ENCODE results near the gene PRR5L.

The PRR5L gene

DNA sequence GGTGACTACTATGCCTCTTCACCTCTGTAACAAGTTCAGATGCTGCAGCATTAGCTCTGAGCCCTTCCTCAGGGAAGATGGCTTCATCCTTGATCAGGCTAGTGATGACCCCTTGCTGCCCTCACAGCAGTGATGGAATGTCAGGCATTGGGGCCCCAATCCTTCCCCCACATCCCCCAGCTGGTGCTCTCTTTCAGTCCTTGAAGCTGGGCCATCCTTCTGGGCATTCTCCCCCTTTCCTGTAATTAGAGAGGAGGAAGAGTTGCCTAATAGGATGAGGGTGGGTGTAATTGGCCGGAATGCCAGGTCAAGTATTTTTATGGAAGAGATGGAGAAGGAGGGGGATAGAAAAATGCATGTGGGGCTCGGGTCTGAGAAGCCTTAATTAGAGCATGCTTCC is 151.4 kb downstream of the PRR5L start:
- no peak for DNase-seq

DNA sequence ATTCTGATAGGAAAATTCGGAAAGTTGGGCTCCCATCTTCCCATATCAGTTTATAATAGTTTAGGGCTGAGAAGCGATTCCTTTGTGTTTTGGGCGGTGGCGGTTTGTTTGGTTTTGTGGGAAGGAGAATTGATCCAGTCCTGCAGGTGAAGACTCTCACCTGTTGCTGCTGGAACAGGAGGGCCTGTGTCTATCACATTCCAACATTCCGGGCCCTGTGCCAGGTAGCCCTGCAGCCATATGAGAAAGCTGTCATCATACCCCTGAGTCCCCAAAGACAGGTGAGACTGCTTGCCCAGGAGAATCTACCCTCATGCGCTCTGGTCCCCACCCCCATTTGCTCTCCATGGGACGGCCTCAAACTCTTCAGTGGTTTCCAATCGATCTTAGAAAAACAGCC is 151.9 kb downstream of the PRR5L start:
- no peak for DNase-seq

DNA sequence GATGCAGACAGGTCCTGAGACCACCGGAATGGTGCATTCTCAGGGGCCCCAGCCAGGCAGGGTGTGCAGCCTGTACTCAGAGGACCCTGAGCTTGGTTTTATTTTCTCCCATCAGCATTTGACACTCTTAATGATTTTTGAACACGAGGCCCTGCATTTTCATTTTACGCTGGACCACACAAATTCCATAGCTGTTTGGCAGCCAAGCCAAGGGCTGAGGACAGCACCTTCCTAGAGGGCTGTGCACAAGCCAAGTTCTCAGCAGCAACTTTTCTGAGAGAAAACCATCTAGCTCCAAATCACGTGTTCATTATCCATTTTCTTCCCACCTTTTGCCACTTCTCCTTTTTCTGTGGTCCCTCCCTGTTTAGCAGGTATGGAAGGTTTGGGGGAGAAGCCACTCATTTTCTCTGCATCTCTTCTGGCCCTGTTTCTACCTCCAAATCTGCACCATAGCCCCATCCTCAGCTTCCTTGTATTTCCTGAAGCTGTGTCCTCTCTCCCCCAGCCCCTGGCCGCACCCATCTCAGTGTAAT is 153.5 kb downstream of the PRR5L start:
- DNase-seq = no peak

- DNase-seq = no peak
These were observed 154.1 kb downstream of the PRR5L start for GRCh38 chr11:36450110-36450572.

DNA sequence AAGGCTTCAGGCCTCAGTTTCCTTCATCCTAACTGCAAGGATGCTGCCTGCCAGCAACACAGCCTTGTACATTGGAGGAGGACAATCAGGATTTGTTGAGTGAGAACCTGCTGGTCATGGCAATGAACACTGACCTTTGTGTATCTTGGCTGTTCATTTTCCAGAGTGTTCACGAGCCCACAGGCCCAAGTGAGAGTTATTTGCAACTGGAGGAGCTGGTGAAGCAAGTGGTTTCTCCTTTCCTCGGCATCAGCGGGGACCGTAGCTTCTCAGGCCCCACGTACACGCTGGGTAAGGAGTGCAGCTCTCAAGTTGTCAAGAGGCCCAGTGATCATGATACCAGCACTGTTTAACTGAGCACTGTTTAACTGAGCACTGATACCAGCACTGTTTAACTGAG is 155.0 kb downstream of the PRR5L start:
- no peak for DNase-seq

DNA sequence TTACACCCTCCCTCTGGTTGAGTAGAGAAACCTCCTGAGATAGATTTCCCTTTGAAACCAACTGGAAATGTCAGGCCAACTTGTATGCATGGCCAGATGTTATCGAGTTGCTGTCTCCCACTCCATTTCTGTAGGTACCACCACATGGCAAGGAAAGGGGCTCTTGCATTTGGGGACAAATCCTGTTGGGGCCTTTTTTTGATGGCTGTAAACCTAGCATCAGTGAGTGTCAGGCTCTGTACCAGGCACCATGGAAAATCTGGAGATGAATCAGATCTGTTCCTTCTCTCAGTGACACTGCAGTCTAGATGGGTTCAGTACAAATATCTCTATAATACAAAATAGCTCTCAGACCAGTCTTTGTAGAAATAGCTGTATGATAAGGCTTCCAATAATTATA is 155.6 kb downstream of the PRR5L start:
- DNase-seq = no peak

DNA sequence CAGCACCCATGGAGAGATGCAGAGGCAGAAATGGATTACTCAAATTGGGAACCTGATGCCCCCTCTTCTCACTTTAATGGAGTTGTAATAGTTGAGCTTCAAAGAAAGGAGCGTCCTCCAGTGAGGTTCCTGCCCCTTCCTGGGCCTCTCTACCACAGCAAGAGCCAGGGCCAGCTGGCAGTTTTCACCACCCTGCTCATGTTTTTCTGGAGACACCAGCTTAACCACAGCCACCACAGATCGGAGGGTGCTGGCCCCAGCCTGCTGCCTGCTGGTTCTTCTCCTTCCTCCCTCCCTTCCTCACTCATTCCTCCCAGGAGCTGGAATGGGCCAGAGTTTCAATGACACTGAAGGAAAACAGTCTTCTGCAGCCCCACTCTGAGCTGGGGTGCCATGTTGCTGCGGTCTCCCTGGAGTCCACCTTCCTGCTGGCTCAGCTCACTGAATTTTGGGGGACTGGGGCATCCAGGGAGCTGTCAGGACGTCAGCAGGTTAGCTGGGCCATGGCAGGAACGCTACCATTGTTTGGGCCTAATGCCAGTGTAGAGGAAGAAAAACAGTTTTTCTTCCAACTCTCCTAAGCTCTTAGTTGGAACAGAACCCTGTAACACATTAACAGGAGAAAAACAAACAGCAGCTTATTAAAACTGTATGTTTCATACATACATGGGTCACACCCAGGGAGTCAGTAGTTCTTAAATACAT is 156.3 kb downstream of the PRR5L start:
- DNase-seq = no peak

- no peak for DNase-seq
These were observed 156.9 kb downstream of the PRR5L start for GRCh38 chr11:36452961-36453360.

- no peak for DNase-seq
These were observed 157.6 kb downstream of the PRR5L start for GRCh38 chr11:36453678-36454077.

DNA sequence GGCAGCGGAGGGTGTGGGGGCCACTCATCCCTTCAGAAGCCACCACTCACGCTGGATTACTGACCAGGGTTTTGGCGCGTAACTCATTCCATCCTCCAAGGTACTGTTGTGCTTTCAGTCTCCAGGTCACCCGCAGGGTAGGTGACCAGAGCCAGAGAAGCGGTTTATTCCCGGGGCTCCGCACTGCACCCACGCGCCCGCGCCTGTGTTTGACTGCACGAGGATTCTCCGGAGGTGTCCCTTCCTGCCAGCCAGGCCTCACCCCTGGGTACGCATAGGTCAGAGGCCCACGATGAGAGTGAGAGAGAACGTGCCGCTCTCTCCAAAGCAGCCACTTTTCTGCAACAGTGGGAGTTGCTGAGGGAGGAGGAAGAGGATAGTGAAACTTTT is 158.5 kb downstream of the PRR5L start:
- DNase-seq = no peak

GRCh38 chr11:36454941-36455631 is 159.0 kb downstream of the PRR5L start:
- no peak for DNase-seq

- no peak for DNase-seq
These were observed 159.6 kb downstream of the PRR5L start for GRCh38 chr11:36455658-36456111.

- no peak for DNase-seq
These were observed 160.1 kb downstream of the PRR5L start for GRCh38 chr11:36456156-36456555.

GRCh38 chr11:36458129-36458915 is 162.2 kb downstream of the PRR5L start:
- DNase-seq = no peak

GRCh38 chr11:36459046-36459445 is 163.0 kb downstream of the PRR5L start:
- DNase-seq = no peak

DNA sequence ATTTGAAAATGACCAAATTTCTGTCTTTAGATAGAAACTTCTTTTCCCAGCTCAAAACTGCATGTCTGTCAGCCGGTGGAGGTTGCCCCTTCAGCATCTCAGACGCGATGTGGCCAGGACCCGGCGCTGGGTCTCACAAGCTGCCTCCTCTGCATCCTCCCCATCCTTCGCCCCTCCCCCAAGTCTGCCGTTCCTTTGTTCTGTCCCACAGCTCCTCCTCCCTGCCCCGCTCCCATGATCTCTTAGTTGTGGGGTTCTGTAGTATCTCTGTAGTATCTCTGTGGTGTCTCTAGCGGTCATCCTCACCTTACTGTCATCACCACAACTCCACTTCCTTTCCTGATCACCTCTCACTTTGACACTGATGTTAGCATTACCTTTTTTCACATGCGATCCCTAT is 164.1 kb downstream of the PRR5L start:
- no peak for DNase-seq

DNA sequence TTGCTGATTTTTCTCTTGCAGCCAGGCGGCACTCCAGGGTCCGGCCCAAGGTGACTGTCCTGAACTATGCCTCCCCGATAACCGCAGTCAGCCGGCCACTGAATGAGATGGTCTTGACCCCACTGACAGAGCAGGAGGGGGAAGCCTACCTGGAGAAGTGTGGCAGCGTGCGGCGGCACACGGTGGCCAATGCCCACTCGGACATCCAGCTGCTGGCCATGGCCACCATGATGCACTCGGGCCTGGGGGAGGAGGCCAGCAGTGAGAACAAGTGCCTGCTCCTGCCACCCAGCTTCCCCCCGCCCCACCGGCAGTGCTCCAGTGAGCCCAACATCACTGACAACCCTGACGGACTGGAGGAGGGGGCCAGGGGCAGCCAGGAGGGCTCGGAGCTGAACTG is 166.2 kb downstream of the PRR5L start:
- DNase-seq = no peak

DNA sequence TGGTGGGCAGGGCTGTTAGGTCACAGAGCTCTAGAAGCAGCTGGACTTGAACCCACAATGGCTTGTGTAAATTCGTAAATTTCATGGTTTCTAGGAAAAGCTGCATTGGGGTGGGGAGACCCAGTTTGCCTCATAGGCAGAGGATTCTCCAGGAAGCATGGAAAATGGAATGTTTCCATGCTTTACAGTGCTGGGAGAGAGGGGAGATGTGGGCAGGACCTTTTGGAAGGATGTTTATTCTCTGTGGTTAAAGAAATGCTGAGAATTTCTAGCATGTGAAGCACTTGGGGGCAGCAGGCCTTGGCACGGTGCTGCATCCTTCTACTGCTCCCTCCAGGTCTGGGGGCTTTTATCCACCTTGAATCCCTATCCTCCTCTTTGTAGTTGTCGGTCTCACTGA is 167.7 kb downstream of the PRR5L start:
- no peak for DNase-seq

- DNase-seq = no peak
These were observed 168.6 kb downstream of the PRR5L start for GRCh38 chr11:36464720-36465119.

DNA sequence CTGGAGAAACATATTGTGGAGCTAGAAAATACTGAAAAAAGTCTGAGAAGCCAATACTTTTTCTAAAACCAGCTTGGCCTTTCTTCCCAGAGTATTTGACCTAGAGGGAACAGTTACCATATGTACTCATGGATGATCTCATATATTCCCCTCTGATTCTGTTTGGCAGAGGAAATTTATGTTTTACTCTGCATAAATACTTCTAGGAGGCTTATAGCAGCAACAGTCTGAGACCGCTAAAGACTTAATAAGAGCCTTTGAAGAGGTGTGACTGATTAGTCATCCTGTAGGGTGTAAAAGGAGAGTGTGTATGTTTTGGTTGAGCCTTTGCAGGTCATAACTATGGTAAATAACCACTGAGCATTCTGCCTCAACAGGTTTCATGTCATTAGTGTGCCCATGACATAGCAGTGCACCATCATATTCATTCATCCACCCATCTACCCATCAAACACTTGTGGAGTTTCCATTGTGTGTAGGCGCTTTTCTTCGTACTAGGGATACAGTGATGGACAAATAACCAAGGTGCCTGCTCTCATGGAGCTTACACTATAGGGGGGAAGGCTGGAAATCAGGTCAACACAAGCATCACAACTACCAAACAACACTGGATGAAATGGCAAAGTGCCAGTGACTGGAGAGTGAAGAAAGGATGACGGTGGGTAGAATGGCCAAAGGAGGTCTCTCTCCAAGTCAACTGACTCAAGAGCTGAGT is 169.5 kb downstream of the PRR5L start:
- no peak for DNase-seq

GRCh38 chr11:36467012-36467411 is 170.9 kb downstream of the PRR5L start:
- DNase-seq = no peak

DNA sequence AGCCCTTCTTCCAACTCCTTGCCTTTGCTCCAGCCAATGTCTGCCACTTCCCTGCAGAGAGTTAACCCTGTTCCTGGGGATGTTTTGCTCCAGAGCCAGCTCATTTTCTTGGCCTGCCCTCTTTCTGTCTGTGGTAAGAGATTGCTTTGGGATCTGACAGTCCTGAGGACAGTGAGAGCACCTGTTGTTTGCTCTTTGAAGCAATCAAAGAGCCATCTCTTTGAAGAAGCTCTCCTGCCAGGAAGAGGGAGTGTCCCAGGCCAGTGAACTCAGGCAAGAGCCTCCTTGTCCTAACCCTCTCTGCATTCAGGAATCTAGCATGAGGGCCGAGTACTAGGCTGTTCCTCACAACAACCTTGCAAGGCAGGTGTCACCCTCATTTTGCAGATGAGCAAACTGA is 171.8 kb downstream of the PRR5L start:
- DNase-seq = no peak

- DNase-seq = no peak
These were observed 173.0 kb downstream of the PRR5L start for GRCh38 chr11:36469063-36469462.

Data from activated gamma-delta T cell treated with Interleukin-2 at 50 U/mL for 16 hours (primary cell).